Endothelial cell of umbilical vein (primary cell): ENCODE data around the gene FANCC. TPM values are rescaled to one million over a fixed set of nuclear protein-coding genes. Genes with fewer than 3 reads are reported as not detected.

Source experiments
- BruUV-seq: library from RNA; stranded (reverse); fragments of 400-500 nt; replicated peaks from 2 replicates; lab custom pipeline; 2021; lab: Mats Ljungman, UMichigan
- CTCF ChIA-PET: fragments of 300-600, 350-600 bp; sonication (Branson Sonifier 250); formaldehyde crosslinking; loops from one replicate; lab custom pipeline; 2021; ENCODE audit warnings: antibody characterized with exemption, inconsistent platforms; lab: Charles Lee
- POLR2A ChIA-PET: fragments of 300-600, 350-600 bp; sonication (Branson Sonifier 250); formaldehyde crosslinking; loops from one replicate; lab custom pipeline; 2021; ENCODE audit warnings: antibody characterized with exemption, inconsistent platforms; lab: Charles Lee
- DNase-seq: peaks from one replicate; pipeline ENCODE4 v3.0.0-alpha.2; 2011; ENCODE audit warnings: low read depth, low spot score
- FAIRE-seq: peaks from 2 replicates; lab custom pipeline; 2011; peaks lifted over from hg19 to GRCh38; lab: Jason Lieb, UNC
- H2AFZ ChIP-seq: 2 replicates; pipeline ENCODE4 v1.6.0; 2012; ENCODE audit warnings: low read depth, low read length, control low read depth, inconsistent platforms
- H3K27ac ChIP-seq: 2 replicates; pipeline ENCODE4 v1.5.1; 2011; ENCODE audit warnings: low read depth, mild to moderate bottlenecking, control low read depth, low read length, moderate library complexity; ENCODE audit not compliant: insufficient read depth
- H3K27me3 ChIP-seq, 2 experiments: 2 replicates each; pipeline versions ENCODE4 v1.6.0 to v1.6.1; 2011; ENCODE audit warnings: low read length in 2 of 2, mixed read lengths in 1 of 2; ENCODE audit not compliant: control insufficient read depth in 2 of 2, insufficient read depth in 2 of 2
- H3K36me3 ChIP-seq, 2 experiments: 2 replicates in 1 of 2; 3 replicates in 1 of 2; pipeline ENCODE4 v1.5.1; 2011; ENCODE audit warnings: low read length in 2 of 2, mild to moderate bottlenecking in 1 of 2, moderate library complexity in 1 of 2; ENCODE audit not compliant: control insufficient read depth in 2 of 2, insufficient read depth in 2 of 2; ENCODE audit errors: extremely low read depth in 1 of 2
- H3K4me1 ChIP-seq: 3 replicates; pipeline ENCODE4 v1.5.1; 2011; ENCODE audit warnings: mild to moderate bottlenecking, low read length; ENCODE audit not compliant: control insufficient read depth, insufficient read depth; ENCODE audit errors: extremely low read depth
- H3K4me2 ChIP-seq: 2 replicates; pipeline ENCODE4 v1.6.1; 2011; ENCODE audit warnings: low read length, control low read depth, mixed read lengths; ENCODE audit not compliant: insufficient read depth
- H3K4me3 ChIP-seq, 3 experiments: fragments of 200-600 bp in 1 of 3; sonication (generic), shearing (Covaris generic) in 1 of 3; replicated peaks in 1 of 3; 2 replicates each; pipeline ENCODE4 v1.5.1; 2011 to 2016; ENCODE audit warnings: control low read depth in 3 of 3, low read length in 3 of 3, mild to moderate bottlenecking in 2 of 3, inconsistent platforms in 1 of 3, low read depth in 1 of 3, moderate library complexity in 1 of 3; ENCODE audit not compliant: insufficient read depth in 1 of 3
- H3K79me2 ChIP-seq: 2 replicates; pipeline ENCODE4 v1.6.0; 2012; ENCODE audit warnings: low read length, inconsistent platforms; ENCODE audit not compliant: control insufficient read depth, insufficient read depth
- H3K9ac ChIP-seq: replicated peaks from 2 replicates; pipeline ENCODE3; 2011; ENCODE audit warnings: low read length, control low read depth; ENCODE audit not compliant: insufficient read depth; ENCODE audit errors: extremely low read depth
- H3K9me1 ChIP-seq: replicated peaks from 3 replicates; pipeline ENCODE4 v1.6.0; 2011; ENCODE audit warnings: mild to moderate bottlenecking, low read length; ENCODE audit not compliant: control insufficient read depth, insufficient read depth; ENCODE audit errors: extremely low read depth
- H3K9me3 ChIP-seq: replicated peaks from 2 replicates; pipeline ENCODE4 v1.5.1; 2012; ENCODE audit warnings: low read length, inconsistent platforms; ENCODE audit not compliant: control insufficient read depth, insufficient read depth
- H4K20me1 ChIP-seq: replicated peaks from 2 replicates; pipeline ENCODE3; 2011; ENCODE audit warnings: mild to moderate bottlenecking, low read length; ENCODE audit not compliant: control insufficient read depth, insufficient read depth; ENCODE audit errors: extremely low read depth
- EZH2 ChIP-seq: IDR thresholded peaks from 2 replicates; pipeline ENCODE4 v1.6.1; 2012; ENCODE audit warnings: borderline replicate concordance, low read depth, mild to moderate bottlenecking, moderate library complexity, low read length, inconsistent platforms; ENCODE audit not compliant: severe bottlenecking
- FOS ChIP-seq: IDR thresholded peaks from 2 replicates; pipeline ENCODE4 v1.6.1; 2011; ENCODE audit warnings: mild to moderate bottlenecking, low read length, moderate library complexity, borderline replicate concordance; ENCODE audit not compliant: insufficient read depth
- GATA2 ChIP-seq: IDR thresholded peaks from 2 replicates; pipeline ENCODE4 v1.7.0; 2011; ENCODE audit warnings: low read depth, mild to moderate bottlenecking, moderate library complexity, mixed read lengths, low read length; ENCODE audit not compliant: insufficient read length, insufficient read depth
- JUN ChIP-seq: IDR thresholded peaks from 2 replicates; pipeline ENCODE4 v1.6.1; 2011; ENCODE audit warnings: borderline replicate concordance, low read depth; ENCODE audit not compliant: insufficient read length, insufficient read depth
- MYC ChIP-seq: IDR thresholded peaks from one replicate; pipeline ENCODE4 v1.6.1; 2011; ENCODE audit warnings: mild to moderate bottlenecking, low read depth, low read length
- POLR2A ChIP-seq: IDR thresholded peaks from 2 replicates; pipeline ENCODE4 v1.6.1; 2012; ENCODE audit warnings: low read depth, mild to moderate bottlenecking, control low read depth, low read length
- POLR2AphosphoS5 ChIP-seq: IDR thresholded peaks from 2 replicates; pipeline ENCODE4 v1.6.1; 2012; ENCODE audit warnings: low read depth, mild to moderate bottlenecking, control low read depth, low read length, moderate library complexity; ENCODE audit not compliant: insufficient read depth
- dilution Hi-C: fragments of 300-500 bp; cut with MboI; formaldehyde crosslinking; loops from one replicate; pipeline ENCODE4 v1.15.0; 2019; ENCODE audit warnings: low sequenced_read_pairs; ENCODE audit not compliant: extremely low pct_ligation_motif_present
- intact Hi-C: fragments of 100-400 bp; cut with micrococcal nuclease; formaldehyde crosslinking; loops from one replicate; pipeline ENCODE4 v1.10.0; 2022
- polyA plus RNA-seq, 4 experiments: library from polyadenylated mRNA; depleted of rRNA in 3 of 4; stranded (reverse) in 3 of 4; unstranded in 1 of 4; fragments of >200 nt; gene quantifications; 2 replicates each; pipeline versions ENCODE4 v1.2.1 to v1.2.3, GENCODE V29; 2011 to 2012; ENCODE audit warnings: missing spikeins in 1 of 4
- total RNA-seq: library from RNA; stranded (reverse); gene quantifications from 2 replicates; pipeline ENCODE4 v1.2.3, GENCODE V29; 2021
- TF ChIP-seq, protein P1 (sequence below): IDR thresholded peaks from 2 replicates; pipeline ENCODE4 v1.6.1; 2011; ENCODE audit not compliant: insufficient read depth, insufficient read length
- TF ChIP-seq, protein P2 (sequence below), 2 donors: IDR thresholded peaks; 1 replicate in 1 of 2; 2 replicates in 1 of 2; pipeline ENCODE4 v1.5.1; 2011; ENCODE audit warnings: low read length in 2 of 2, mild to moderate bottlenecking in 2 of 2, moderate library complexity in 2 of 2, control low read depth in 1 of 2, inconsistent platforms in 1 of 2, low read depth in 1 of 2; ENCODE audit not compliant: insufficient read depth in 1 of 2; ENCODE audit errors: extremely low read depth in 1 of 2

The FANCC gene
- total and polyA plus RNA-seq, 2 donors (not counting 3 experiments of a cell fraction or from before 2014, with no cell fraction given), result 5.7 to 13.1 TPM

DNA sequence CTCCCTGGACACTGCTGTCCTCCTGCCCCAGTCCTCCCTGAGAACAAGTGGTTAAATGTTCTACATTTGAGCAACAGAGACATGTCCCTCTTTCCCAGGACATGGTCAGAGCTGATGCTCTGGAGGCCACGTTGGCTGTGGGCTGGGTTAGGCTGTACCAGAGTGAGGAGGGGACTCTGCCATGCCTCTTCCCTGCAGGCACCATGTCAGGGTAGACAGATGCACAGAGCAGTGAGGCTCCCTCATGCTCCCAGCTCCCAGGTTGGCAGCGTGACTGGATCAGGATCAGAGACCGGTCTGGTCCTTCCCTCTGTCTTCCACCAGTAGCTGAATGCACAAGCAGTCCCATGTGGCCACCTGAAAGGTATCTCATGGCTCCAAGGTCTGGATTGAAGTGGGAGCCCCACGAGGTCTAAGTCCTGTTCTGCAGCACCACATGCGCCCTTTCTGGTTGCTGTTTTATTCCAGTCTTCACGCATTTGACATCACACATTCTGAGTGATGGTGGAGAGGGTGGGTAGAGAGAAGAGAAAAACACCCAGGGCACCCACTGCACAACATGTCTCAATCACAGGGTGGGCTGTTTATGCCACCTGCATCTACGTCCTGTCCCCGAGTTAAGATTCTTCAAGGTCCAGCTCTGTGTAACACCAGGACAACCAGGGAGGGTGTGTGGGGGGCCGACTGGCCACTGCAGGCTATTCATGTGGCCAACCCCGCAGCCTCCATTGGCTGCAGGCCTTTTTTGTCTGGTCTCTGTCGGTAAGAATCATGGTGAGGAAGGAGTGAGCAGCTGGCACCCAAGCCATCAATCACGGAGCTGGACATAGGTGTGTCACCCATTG lies 204.9 kb downstream of the FANCC start:
- FAIRE-seq (no peak), DNase-seq (no peak)
- no TSS peak for BruUV-seq
- POLR2A ChIA-PET, result no interaction called here
- no peaks in the 10 kb centered on the region for H3K4me1 ChIP-seq
- H3K79me2 ChIP-seq, result no peaks in the 10 kb centered on the region
- H3K9ac ChIP-seq, result no peak overlapping the region
- dilution Hi-C loops (no loop called here), intact Hi-C loops (no loop called here)
- peaks cover 0 to 2% of the 10 kb centered on the region in 2 experiments for H3K36me3 ChIP-seq
- no peak overlapping the region for H2AFZ ChIP-seq
- no peaks in the 10 kb centered on the region for H3K9me1 ChIP-seq
- no peak overlapping the region for H3K4me3 ChIP-seq
- CTCF ChIA-PET, result interaction anchor here (0.7 to 1.3 kb wide), 3 partner anchors 14 to 330 kb away, joined by 3 to 4 read pairs (median 3); no protein-coding TSS in a partner anchor
- no peaks in the 10 kb centered on the region for H3K9me3 ChIP-seq
- no peak overlapping the region for H3K27ac ChIP-seq
- no peak for TF ChIP-seq EZH2
- no peak for TF ChIP-seq POLR2AphosphoS5
- TF ChIP-seq JUN, result no peak
- no peak overlapping the region for H3K4me2 ChIP-seq
- H4K20me1 ChIP-seq, result no peaks in the 10 kb centered on the region
- H3K27me3 ChIP-seq, result no peaks in the 10 kb centered on the region

GRCh38 chr9:95111716-95112115 lies 205.8 kb downstream of the FANCC start:
- H3K4me2 ChIP-seq, result no peak overlapping the region
- H3K9me3 ChIP-seq, result no peaks in the 10 kb centered on the region
- no peak for DNase-seq
- BruUV-seq, result no TSS peak
- intact Hi-C loops, result no loop called here
- no peaks in the 10 kb centered on the region for H3K9me1 ChIP-seq
- dilution Hi-C loops, result no loop called here
- H3K36me3 ChIP-seq, result peaks cover 2 to 3% of the 10 kb centered on the region in 2 experiments
- H2AFZ ChIP-seq, result no peak overlapping the region
- H3K27me3 ChIP-seq, result no peaks in the 10 kb centered on the region
- FAIRE-seq, result no peak
- H3K27ac ChIP-seq, result no peak overlapping the region
- POLR2A ChIA-PET, result no interaction called here
- H4K20me1 ChIP-seq, result no peaks in the 10 kb centered on the region
- no peak overlapping the region for H3K4me3 ChIP-seq
- CTCF ChIA-PET, result interaction anchor here (0.8 to 1.3 kb wide), 2 partner anchors 13 to 329 kb away, joined by 3 to 4 read pairs; no protein-coding TSS in a partner anchor
- no peak overlapping the region for H3K9ac ChIP-seq
- peaks cover 5% of the 10 kb centered on the region for H3K4me1 ChIP-seq
- no peaks in the 10 kb centered on the region for H3K79me2 ChIP-seq
- TF ChIP-seq, protein P1, sequence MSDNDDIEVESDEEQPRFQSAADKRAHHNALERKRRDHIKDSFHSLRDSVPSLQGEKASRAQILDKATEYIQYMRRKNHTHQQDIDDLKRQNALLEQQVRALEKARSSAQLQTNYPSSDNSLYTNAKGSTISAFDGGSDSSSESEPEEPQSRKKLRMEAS, result no peak
- no peak for TF ChIP-seq MYC
- no peak for TF ChIP-seq EZH2
- TF ChIP-seq POLR2AphosphoS5, result no peak
- no peak for TF ChIP-seq FOS
- TF ChIP-seq, protein P2, sequence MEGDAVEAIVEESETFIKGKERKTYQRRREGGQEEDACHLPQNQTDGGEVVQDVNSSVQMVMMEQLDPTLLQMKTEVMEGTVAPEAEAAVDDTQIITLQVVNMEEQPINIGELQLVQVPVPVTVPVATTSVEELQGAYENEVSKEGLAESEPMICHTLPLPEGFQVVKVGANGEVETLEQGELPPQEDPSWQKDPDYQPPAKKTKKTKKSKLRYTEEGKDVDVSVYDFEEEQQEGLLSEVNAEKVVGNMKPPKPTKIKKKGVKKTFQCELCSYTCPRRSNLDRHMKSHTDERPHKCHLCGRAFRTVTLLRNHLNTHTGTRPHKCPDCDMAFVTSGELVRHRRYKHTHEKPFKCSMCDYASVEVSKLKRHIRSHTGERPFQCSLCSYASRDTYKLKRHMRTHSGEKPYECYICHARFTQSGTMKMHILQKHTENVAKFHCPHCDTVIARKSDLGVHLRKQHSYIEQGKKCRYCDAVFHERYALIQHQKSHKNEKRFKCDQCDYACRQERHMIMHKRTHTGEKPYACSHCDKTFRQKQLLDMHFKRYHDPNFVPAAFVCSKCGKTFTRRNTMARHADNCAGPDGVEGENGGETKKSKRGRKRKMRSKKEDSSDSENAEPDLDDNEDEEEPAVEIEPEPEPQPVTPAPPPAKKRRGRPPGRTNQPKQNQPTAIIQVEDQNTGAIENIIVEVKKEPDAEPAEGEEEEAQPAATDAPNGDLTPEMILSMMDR (IDR thresholded peaks at IDR 0.05; ENCODE audit: extremely low read depth in 1 of 2, insufficient read depth in 1 of 2, low read depth in 1 of 2, low read length in 2 of 2), result no peak
- TF ChIP-seq JUN, result no peak
- no peak for TF ChIP-seq POLR2A
- no peak for TF ChIP-seq GATA2
